Epithelial cell of esophagus (primary cell): ENCODE measurements around the gene P2RY2.
"Not testable (repeated sequence)": the region's sequence is repeated elsewhere in the genome, so short reads cannot be mapped to it uniquely, and the experiment has no call there.

Source experiments
- DNase-seq: peaks from one replicate; pipeline ENCODE4 v3.0.0; 2010; ENCODE audit warnings: low read depth
- H3K4me3 ChIP-seq: 2 replicates; pipeline ENCODE4 v1.5.1; 2011; ENCODE audit warnings: mild to moderate bottlenecking, low read length, control low read depth
- CTCF ChIP-seq: IDR thresholded peaks from 2 replicates; pipeline ENCODE4 v1.5.1; 2011; ENCODE audit warnings: low read depth, mild to moderate bottlenecking, low read length, control low read depth, inconsistent platforms; ENCODE audit not compliant: insufficient read depth; ENCODE audit errors: missing control alignments

P2RY2 gene

GRCh38 chr11:73267122-73267846 lies 49.2 kb downstream of the P2RY2 start:
- TF ChIP-seq CTCF = no peak
- DNase-seq = no peak
- no peak overlapping the region for H3K4me3 ChIP-seq

GRCh38 chr11:73267906-73268540 lies 49.9 kb downstream of the P2RY2 start:
- H3K4me3 ChIP-seq = no peak overlapping the region
- TF ChIP-seq CTCF = no peak
- DNase-seq = no peak

- no peak overlapping the region for H3K4me3 ChIP-seq
- TF ChIP-seq CTCF = no peak
- DNase-seq = no peak
Observed at GRCh38 chr11:73268671-73269271, 50.7 kb downstream of the P2RY2 start.

- DNase-seq = peak; percentile 38
- H3K4me3 ChIP-seq = no peak overlapping the region
- TF ChIP-seq CTCF = no peak
Observed at GRCh38 chr11:73269459-73270015, 51.5 kb downstream of the P2RY2 start.

- no peak for DNase-seq
- no peak for TF ChIP-seq CTCF
- H3K4me3 ChIP-seq = no peak overlapping the region
Observed at GRCh38 chr11:73270016-73270854, 52.2 kb downstream of the P2RY2 start.

- H3K4me3 ChIP-seq = no peak overlapping the region
- TF ChIP-seq CTCF = no peak
- DNase-seq = no peak
Observed at GRCh38 chr11:73270855-73271477, 52.9 kb downstream of the P2RY2 start.

- DNase-seq, H3K4me3 ChIP-seq: not testable (repeated sequence)
Observed at GRCh38 chr11:73271478-73271865, 53.4 kb downstream of the P2RY2 start.
